Caki2 (cell line): ENCODE results near the gene OR4F6. TPM values are rescaled to one million over a fixed set of nuclear protein-coding genes. Genes with fewer than 3 reads are reported as not detected.

Experiments used
- DNase-seq: peaks from one replicate; pipeline ENCODE4 v3.0.0-alpha.2; 2015; ENCODE audit warnings: low read depth
- in situ Hi-C: cut with HindIII; loops from 2 replicates; pipeline ENCODE4 v1.10.0; 2016; ENCODE audit warnings: low sequenced_read_pairs, low pct_unique_long_range_greater_than_20kb, mixed read lengths
- total RNA-seq: library from RNA; depleted of rRNA; stranded (reverse); fragments of >200 nt; shearing (Covaris generic); gene quantifications from 2 replicates; pipeline ENCODE4 v1.2.3, GENCODE V29; 2014; ENCODE audit warnings: low replicate concordance

OR4F6 gene
- total RNA-seq, 1 experiment from 2014 or later = not detected

DNA sequence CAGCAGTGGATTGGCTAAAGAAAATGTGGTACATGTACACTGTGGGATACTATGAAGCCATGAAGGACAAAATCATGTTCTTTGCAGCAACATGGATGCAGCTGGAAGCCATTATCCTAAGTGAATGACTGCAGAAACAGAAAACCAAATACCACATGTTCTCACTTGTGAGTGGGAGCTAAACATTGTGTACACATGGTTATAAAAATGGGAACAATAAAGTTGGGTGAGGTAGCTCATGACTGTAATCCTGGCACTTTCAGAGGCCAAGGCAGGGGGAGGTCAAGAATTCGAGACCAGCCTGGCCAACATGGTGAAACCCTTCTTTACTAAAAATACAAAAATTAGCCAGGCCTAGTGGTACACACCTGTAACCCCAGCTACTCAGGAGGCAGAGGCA lies 3.6 kb upstream of the OR4F6 start:
- no peak for DNase-seq
- in situ Hi-C loops = no loop called here

DNA sequence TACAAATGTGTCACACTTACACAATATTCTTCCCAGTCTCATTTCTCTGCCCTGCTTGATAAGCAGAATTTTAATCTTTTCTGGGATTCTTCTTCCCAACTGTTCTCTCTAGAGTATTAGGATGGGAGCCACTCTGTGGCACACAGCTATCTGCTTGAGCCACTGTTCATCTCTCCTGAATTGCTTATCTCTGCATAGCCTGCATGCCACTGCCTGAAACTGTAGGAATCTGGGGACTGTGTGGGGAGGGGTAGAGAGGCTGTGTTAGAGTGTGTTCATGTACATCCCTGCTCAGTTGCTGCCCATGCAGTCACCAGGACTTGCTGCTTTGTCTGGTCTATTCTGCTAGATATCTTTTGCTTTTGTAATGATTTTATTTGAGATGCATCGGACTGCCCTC lies 2.3 kb upstream of the OR4F6 start:
- no peak for DNase-seq
- in situ Hi-C loops = no loop called here

DNA sequence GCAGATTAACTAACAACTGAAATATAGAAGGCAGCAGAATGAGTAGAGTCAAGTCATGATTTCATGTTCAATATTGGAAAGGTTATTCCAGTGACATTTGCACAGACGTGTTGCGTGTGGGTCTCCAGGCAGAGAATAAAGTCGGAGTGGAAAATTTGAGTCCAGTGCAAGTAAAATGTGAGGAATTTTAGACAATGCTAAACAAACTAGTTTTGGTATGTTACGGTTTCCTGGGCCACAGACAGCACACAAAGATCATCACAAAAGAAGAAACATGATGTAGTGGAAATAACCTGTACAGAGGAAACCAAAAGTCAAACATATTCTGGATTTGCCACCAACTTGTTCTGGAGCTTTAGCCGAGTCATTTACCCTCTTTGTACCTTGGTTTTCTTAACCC lies 367 bp downstream of the OR4F6 start:
- in situ Hi-C loops = no loop called here
- no peak for DNase-seq

DNA sequence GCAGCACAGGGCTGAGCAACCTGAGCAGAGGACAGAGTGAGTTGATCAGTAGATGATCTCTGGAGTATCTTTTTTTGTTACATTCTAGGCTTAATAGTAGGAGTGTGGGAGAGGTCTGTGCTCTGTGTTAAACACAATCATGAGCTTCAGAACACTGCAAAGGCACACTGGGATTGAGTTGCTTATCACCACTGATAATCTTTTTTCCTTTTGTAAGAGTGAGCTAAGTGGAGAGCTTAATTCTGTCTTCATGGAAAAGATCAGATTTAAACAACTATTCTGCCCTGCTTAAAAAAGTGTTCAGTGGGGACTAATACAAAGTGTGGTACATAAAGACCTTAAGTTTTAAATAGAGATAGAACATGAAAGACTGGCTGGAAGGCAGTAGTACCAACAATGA lies 1.1 kb downstream of the OR4F6 start:
- in situ Hi-C loops = no loop called here
- DNase-seq = no peak

DNA sequence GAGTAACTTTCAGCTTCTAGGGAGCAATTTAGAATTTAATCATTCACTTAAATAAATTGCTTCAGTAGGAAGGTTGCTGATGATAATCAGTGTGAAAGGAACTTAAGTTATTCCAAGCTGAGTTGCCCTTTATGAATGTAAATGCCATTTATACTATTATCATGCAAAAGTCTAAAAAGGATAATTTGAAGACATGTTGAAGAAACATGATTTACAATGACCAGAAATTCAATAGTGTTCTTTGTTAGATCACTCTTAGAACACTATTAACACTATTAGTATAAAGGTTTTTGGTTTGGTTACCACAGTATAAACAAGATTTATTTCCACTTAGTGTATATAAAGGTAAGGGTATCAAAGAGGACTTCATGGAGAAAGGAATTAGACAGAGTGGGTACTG lies 1.6 kb downstream of the OR4F6 start:
- DNase-seq = no peak
- in situ Hi-C loops = no loop called here

DNA sequence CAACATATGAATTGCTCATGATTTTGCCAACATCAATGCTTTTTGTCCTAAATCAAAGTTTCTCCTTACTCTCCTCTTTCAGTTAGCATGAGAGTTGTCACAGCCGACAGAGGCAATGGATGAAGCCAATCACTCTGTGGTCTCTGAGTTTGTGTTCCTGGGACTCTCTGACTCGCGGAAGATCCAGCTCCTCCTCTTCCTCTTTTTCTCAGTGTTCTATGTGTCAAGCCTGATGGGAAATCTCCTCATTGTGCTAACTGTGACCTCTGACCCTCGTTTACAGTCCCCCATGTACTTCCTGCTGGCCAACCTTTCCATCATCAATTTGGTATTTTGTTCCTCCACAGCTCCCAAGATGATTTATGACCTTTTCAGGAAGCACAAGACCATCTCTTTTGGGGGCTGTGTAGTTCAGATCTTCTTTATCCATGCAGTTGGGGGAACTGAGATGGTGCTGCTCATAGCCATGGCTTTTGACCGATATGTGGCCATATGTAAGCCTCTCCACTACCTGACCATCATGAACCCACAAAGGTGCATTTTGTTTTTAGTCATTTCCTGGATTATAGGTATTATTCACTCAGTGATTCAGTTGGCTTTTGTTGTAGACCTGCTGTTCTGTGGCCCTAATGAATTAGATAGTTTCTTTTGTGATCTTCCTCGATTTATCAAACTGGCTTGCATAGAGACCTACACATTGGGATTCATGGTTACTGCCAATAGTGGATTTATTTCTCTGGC lies 2.5 kb downstream of the OR4F6 start:
- in situ Hi-C loops = no loop called here
- DNase-seq = no peak

DNA sequence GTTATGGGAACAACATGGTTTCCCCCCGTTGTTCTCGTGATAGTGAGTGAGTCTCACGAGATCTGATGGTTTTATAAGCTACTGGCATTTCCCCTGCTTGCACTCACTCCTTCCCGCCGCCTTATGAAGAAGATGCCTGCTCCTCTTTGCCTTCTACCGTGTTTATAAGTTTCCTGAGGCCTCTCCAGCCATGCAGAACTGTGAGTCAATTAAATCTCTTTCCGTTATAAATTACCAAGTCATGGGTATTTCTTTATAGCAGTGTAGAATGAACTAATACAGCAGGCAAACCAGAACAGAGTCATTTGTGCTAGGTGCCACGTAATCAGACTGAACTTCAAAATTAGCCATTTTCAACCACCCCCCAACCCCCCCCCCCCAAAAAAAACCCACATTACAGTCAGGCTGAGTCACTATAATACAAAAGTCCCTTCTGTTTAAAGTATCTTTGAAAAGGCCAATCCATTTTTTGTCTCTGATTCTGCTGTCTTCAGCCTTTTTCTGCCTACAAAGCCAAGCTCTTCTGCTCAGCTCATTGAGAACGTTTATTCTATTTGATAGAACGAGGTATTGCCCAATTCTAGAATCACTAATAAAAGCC lies 4.1 kb downstream of the OR4F6 start:
- DNase-seq = peak; percentile 94
- in situ Hi-C loops = no loop called here

DNA sequence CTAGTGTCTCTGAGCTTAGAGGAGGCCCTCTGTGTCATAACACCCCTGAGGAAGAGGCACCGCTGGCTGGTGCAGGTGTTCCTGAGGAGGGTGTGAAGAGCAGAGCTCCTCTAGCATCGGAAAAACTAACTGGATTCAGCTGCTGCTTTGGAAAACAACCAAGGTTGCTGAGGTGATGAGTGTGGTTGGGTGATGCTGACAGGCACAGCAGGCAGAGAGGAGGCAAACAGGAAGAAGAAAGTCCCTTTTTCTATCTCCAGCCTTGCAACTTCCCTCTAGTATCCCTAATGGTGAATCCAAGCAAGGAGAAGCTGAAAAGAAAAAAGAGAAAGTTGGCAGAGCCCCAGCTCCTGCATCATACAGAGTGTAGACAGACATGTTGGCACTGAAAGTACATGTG lies 4.9 kb downstream of the OR4F6 start:
- in situ Hi-C loops = no loop called here
- DNase-seq = peak; percentile 81

DNA sequence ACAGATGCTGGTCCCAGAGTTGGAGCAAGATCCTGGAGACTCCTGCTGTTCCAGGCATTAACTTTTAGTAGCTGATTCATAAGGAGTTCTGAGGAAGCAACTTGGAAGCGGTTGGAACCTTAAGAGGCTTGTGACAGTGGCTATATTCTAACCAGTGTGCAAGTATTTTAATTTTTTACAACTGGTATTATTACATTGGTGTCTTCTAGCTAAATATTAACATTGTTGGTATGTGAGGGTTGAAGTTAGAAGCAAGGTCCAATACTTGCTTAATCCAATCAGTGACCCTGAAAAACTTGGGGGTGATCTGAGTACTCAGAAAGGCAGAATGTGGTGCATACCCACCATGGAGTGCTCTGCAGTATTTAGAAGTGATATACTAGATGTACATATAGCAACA lies 7.1 kb downstream of the OR4F6 start:
- in situ Hi-C loops = no loop called here
- peak; percentile 54 for DNase-seq

DNA sequence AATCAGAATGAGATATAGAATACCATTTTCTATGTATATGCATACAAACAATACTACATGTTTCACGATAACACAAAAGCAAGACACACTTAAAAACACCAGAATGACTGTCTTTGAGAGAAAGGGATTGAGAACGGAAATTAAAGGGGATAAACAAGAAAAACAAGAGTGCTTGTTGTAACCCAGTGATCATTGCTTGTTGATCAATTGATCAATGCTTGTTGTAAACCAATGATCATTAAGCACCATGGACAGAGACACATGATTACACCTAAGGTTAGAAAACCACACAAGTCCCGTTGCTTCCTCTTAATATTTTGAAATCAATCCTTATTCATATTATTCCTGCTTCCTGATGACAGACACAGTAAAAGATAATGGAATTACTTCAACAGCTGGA lies 7.6 kb downstream of the OR4F6 start:
- peak; percentile 53 for DNase-seq
- in situ Hi-C loops = no loop called here

DNA sequence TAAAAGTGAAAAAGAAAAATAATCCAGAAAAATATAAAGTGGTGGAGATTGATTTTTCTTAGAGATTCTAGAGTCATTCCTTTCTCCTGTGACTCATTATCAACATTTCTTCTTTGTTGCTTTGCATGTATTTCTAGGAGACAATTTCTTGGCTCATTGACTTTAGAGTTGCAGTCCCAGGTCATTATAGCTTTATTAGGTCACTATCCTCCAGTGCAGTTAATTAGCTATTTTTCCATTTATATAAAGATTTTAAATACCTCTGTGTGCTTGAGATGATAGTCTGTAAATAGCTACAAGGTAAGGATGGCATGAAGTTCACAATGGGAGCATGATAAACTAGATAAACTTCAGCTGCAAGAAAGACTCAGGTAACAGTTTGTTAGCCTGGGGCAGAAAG lies 8.6 kb downstream of the OR4F6 start, which contains the start of gene OR4F15:
OR4F15 (plus strand) TSS at position 301 of the 400 bp plus-strand sequence. CDS start 5,985 bp downstream, outside the sequence.
- no peak for DNase-seq
- in situ Hi-C loops = no loop called here

DNA sequence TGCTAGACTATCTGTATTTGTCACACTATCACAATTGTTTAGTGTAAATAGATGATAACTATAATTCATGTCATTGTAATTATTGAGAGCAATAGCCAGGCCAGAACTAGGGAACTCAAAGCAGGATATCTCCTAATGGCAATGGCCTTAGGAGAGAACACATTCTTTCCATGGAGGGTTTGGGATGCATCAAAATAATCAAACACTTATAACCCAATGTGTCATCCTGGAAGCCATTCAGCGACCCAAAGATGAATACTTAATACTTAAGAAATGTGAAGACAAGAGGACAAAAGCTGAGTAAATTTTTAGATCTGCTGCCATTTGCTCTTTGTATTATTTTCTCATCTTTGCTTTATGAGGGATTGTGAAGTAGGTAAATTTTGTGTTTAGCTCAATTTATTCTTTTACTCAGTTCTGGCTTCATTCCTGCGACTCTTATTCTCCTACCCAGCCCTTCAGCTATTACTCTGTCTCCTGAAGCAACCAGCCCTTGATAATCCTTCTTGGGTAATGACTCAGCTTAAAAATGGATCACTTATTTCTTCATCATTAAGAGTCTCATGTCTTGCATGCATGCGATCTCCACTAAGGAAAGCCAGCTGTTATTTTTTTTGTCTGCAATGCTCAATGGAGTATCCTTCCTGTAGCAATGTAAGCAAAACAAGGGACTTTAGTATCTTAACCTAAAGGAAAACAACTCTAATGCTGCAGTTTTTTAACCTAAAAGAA lies 10.7 kb downstream of the OR4F6 start:
- in situ Hi-C loops = no loop called here
- peak; percentile 88 for DNase-seq

DNA sequence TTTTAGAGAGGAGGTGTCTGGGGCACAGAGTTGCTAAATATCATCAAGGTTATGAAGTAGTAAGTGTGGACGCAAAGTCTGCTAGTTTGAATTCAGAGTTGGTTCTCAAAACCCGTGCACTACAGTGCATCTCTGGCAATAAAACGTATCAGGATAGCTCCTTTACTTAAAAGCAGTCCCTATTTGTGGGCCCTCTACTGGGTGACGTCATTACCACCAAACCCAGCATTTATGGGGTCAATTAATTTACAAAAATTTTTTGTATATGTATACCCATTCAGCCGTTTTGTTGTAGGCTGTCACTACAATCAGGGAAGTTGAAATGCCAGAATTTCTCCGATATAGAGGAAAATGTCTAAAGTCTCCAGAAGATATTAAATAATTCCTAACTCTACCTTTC lies 17.5 kb downstream of the OR4F6 start:
- in situ Hi-C loops = no loop called here
- no peak for DNase-seq

DNA sequence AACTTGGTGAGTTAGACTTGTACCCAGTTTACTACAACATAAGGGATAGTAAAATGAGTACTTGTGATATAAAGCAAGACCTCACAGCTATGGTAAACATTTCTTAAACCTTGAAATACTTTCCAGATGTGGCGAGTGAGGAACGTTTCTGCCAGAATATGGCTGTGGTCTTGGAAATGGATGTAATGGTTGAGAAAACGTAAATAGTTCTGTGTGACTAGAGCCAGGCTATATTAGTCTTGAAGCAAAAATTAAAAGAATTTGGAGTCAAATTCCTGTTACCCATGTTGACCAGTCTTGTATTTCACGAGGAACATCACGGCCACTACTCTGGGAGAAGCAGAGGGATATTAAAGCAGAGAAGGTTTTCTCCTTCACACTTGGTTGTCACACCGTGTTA lies 23.9 kb downstream of the OR4F6 start:
- DNase-seq = no peak
- in situ Hi-C loops = no loop called here

DNA sequence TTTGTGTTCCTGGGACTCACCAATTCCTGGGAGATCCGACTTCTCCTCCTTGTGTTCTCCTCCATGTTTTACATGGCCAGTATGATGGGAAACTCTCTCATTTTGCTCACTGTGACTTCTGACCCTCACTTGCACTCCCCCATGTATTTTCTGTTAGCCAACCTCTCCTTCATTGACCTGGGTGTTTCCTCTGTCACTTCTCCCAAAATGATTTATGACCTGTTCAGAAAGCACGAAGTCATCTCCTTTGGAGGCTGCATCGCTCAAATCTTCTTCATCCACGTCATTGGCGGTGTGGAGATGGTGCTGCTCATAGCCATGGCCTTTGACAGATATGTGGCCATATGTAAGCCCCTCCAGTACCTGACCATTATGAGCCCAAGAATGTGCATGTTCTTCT lies 25.5 kb downstream of the OR4F6 start:
- no peak for DNase-seq
- in situ Hi-C loops = no loop called here

DNA sequence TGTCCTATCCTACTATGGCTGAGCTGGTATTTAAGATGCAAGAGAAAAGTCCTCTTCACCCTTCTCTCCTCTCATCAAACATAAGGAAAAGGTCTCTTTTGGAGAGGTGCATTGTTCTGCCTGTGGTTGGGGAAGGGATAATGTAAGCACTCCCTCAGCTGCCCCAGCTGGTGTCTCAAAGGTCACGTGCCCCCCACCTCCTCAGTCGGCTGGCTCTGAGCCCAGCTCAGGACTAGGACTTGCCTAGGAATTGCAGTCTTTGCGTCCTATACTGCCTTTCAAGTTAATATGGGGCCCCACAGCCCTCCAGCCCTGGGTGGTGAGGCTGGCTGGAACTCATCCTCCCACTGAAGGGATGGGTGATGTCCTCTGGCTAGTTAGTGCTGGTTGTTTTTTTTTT lies 38.3 kb downstream of the OR4F6 start:
- no peak for DNase-seq
- in situ Hi-C loops = no loop called here

DNA sequence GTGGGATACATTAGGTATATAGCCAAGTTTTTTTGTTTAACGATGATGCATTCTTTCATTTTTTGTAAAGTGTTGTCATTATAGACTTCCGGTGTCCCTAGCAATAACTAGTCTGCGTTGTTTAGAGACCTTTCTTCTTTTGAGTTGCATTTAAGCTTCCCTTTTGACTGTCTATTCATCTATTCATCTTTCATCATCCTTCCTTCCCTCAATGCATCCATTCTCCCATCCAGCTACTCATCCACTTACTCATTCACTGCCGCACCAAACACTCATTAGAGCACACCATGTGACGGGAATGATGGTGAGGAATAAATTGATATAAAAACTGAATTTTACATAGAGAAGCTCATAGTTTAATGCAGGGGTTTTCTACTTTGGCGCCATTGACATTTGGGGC lies 41.6 kb downstream of the OR4F6 start:
- DNase-seq = no peak

DNA sequence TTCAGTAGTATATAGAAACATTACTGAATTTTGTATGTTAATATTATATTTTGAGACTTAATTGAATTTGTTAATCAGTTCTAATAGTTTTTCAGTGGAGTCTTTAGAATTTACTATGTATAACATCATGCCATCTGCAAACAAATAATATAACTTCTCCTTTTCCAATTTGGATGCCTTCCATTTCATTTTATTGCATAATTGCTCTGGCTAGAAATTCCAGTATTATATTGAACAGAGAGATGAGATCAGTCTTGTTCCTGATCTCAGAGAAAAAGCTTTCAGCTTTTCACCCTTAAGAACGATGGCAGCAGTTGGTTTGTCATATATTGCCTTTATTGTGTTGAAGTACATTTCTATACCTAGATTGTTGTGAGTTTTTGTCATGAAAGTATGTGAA lies 49.0 kb downstream of the OR4F6 start:
- in situ Hi-C loops = no loop called here
- no peak for DNase-seq

More for the DNA sequence above, 41.6 kb downstream of the OR4F6 start:
- in situ Hi-C loops = no loop called here
